Daoy (cell line): Measurements from ENCODE around the gene ZNF19. TPM values are rescaled to one million over a fixed set of nuclear protein-coding genes. Genes with fewer than 3 reads are reported as not detected.

Experiments
- DNase-seq: peaks from one replicate; pipeline ENCODE4 v3.0.0-alpha.2; 2015; ENCODE audit warnings: low read depth
- total RNA-seq: library from RNA; depleted of rRNA; stranded (reverse); fragments of >200 nt; shearing (Covaris generic); gene quantifications from 2 replicates; pipeline ENCODE4 v1.2.3, GENCODE V29; 2014; rRNA removed

ZNF19 gene
- total RNA-seq, 1 experiment from 2014 or later, result 2.1 TPM

DNA sequence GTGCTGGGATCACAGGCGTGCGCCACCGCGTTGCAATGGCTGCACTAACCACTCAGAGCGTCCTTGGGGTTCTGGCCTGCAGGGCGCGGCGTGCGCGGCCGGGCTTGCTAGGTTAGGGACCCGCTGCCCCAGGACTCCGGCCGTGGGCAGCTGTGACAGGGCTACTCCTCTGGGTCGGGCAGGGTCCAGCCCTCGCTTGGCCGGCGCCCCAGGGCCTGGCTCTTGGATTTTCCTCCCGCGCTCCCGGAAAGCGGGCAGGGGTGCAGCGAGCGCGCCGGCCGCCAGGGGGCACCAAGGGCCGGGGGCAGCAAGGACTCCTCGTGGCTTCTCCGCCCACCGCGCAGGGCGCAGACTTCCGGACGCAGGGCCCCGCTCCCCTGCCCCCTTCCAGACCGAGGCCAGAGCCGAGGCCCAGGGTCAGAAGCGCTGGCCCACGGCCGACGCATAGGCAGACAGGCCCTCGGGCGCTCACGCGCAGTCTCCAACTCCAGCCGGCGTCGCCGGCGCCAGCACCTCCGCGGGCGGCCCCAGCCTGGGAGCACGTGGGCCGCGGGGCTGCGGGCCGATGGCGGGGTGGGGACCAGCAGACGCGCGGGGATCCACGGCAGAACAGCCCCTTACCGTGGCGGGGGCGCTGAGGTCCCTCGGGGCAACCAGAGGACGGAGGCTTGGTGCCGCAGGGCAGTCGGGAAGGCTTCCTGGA is 47.6 kb downstream of the ZNF19 start:
- no peak for DNase-seq

DNA sequence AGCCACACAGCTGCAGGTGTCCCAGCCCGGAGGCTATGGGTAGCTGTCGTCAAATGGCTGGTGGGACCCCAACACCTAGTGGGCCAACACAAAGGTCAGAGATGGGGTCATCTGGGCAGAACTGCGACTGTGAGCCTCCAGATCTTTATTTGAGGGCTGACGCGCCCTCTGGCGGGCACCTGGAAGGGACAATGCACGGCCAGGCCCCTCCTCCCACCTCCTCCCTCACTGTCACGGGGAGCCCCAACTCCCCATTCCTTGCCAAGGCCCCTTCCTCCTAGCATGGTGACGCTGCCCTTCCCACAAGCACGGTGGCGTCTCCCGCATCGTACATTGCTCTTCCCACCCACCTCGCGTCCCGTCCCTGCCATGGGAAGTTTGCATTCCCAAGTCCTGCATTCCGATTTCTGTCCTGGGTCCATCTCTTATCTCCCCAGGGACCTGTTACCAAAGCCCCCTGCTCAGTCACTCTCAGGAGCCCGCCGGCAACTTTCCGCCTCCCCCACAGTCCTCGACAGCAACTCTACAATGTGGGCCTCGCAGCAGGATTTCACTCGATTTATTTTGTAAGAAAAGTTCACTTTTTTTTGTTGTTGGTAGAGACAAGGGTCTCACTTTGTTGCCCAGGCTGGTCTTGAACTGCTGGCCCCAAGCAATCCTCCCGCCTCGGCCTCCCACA is 48.3 kb downstream of the ZNF19 start:
- DNase-seq, result no peak

GRCh38 chr16:71439523-71439922 is 49.6 kb downstream of the ZNF19 start:
- no peak for DNase-seq

- DNase-seq, result no peak
Observed at GRCh38 chr16:71436473-71436872, 52.7 kb downstream of the ZNF19 start.

GRCh38 chr16:71432906-71433305 is 56.2 kb downstream of the ZNF19 start:
- no peak for DNase-seq

DNA sequence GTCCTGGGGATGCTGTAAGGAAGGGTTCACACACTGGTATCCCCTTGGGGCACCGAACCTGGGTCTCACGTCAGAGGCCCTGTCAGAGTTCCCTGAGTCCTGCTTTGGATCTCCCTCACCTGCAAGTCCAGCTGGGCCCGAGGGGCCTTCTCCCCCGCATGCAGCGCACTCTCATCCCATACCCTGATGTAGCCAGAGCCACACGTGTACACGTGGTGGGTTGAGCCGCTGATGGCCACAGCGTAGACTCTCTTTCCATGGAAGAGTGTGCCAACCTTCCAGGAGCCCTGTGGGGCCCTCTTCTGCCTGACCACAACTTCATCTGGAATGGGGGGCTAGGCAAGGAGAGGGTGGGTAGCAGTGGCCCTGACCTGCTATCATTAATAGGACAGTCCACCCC is 57.1 kb downstream of the ZNF19 start:
- DNase-seq, result no peak

- DNase-seq, result no peak
Observed at GRCh38 chr16:71431176-71431575, 57.9 kb downstream of the ZNF19 start.

- no peak for DNase-seq
Observed at GRCh38 chr16:71430744-71431143, 58.4 kb downstream of the ZNF19 start.

- DNase-seq, result no peak
Observed at GRCh38 chr16:71429581-71429980, 59.5 kb downstream of the ZNF19 start.

- DNase-seq, result no peak
Observed at GRCh38 chr16:71428883-71429282, 60.2 kb downstream of the ZNF19 start.

GRCh38 chr16:71428385-71428784 is 60.7 kb downstream of the ZNF19 start:
- DNase-seq, result no peak

DNA sequence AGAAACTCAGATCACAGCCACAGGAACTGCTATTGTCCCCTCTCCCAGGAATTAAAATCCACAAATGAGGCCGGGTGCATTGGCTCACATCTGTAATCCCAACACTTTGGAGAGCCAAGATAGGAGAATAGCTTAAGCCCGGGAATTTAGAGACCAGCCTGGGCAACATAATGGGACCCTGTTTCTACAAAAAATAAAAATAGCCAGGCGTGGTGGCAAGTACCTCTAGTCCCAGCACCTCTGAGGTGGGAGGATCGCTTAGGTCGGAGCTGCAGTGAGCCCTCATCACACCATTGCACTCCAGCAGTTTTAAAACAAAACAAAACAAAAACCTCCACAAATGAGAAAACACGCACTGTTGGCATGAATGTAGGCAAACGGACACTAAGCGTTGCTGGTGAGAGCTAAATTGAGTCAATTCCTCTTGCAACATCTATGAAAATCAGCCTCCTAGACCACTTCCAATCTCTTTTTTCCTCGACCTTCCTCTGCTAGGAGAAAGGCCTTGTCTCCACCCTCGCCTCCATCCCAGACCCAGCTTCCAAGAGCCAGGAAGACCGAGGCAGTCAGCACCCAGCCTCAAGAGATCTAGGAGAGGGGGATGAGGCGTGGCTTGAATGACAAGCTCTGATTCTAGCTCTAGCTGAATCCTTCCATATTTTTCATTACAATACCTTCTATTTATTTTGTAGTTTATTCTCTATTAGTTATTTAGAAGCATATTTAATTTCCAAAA is 62.1 kb downstream of the ZNF19 start:
- DNase-seq, result no peak

DNA sequence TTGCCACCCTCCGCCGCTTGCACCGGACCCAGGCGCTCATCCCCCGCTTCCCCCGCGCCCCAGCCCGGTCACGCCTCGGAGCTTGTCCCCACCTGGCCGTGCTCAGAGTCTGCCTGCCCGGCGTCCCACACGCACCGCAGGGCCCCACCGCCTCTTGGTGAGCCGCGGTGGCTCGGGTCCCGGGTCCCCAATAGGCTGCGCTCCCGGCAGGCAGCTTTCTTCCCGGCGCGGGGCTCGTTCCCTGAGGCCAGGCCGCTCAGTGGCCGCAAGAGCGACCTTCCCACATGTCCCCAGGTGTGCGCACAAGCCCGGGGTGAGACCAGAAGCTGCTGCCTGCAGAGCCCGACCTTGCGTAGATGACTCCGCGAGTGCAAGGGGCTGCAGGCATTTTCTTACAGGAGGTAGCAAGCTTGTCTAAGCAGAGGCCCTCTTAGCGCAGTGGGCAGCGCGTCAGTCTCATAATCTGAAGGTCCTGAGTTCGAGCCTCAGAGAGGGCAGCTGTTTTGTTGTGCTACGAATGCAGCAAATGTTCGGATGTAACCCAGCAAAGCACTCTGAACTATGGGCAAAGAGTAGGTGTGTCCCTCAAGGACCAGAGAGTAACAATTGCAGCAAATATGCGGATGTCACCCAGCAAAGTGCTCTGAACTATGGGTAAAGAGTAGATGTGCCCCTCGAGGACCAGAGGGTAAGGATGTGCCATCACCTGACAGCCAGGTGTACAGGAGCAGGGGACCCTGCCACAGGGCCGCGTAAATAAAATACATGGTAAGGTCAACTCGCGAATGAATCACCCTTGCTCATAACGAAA is 62.9 kb downstream of the ZNF19 start:
- peak; percentile 92 for DNase-seq

GRCh38 chr16:71425746-71426068 is 63.4 kb downstream of the ZNF19 start:
- no peak for DNase-seq

- DNase-seq, result no peak
Observed at GRCh38 chr16:71424626-71425025, 64.5 kb downstream of the ZNF19 start.

DNA sequence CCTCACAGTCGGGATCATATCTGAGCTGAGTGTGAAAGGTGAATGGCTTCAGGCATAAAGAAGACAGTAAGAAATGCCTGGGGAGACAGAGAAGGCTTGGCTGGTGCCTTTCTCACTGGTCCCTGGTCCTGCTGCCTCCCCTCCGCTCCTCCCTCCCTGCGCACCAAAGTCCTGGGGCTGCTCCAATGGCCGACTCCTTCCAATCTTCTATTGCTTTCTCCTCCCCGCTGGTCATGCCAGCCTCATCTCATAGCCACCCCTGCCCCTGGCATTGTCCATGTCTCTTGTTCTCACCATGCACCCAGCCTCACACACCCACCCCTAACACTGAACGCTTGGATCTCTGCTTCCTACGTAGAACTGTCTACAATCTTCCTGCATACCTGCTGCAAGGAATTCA is 65.3 kb downstream of the ZNF19 start:
- no peak for DNase-seq

Other genes with a start within 250 kb of the ZNF19 start
- gene CMTR2, start 199.9 kb downstream of the ZNF19 start, total RNA-seq, result 17.6 and 20.6 TPM in 2 replicates
- 8.1 and 11.3 TPM in 2 replicates for gene CALB2, start 130.6 kb downstream of the ZNF19 start, total RNA-seq
- gene TLE7, start 47.3 kb downstream of the ZNF19 start, total RNA-seq, result not detected in 2 replicates
- 9.6 and 11.5 TPM in 2 replicates for gene ZNF23, start 27.1 kb downstream of the ZNF19 start, total RNA-seq
- 0.06 and 0.30 TPM in 2 replicates for gene CHST4, start 37.1 kb upstream of the ZNF19 start, total RNA-seq
- not detected in 2 replicates for gene TAT, start 87.8 kb upstream of the ZNF19 start, total RNA-seq
- 0.11 and 0.18 TPM in 2 replicates for gene MARVELD3, start 136.9 kb upstream of the ZNF19 start, total RNA-seq
- 1.7 and 2.3 TPM in 2 replicates for gene PHLPP2, start 235.4 kb upstream of the ZNF19 start, total RNA-seq